Gastroesophageal sphincter (tissue), 3 donors: ENCODE data around the gene CMTM7.

Experiments used
- CTCF ChIP-seq, 4 experiments: fragments of 200-600 bp in 2 of 4; fragments of 450-650 bp in 2 of 4; sonication (generic) in 1 of 4; IDR thresholded peaks; one replicate each; pipeline ENCODE4 v1.5.1; 2017 to 2019; ENCODE audit warnings: antibody characterized with exemption in 4 of 4, mild to moderate bottlenecking in 2 of 4, moderate library complexity in 2 of 4
- EP300 ChIP-seq: sonication (generic); formaldehyde crosslinking; IDR thresholded peaks from one replicate; pipeline ENCODE4 v1.6.1; 2017; ENCODE audit warnings: antibody characterized with exemption, mild to moderate bottlenecking
- POLR2A ChIP-seq, 2 donors: fragments of 450-650 bp; IDR thresholded peaks; one replicate each; pipeline ENCODE4 v1.6.1; 2017; ENCODE audit warnings: antibody characterized with exemption in 2 of 2, mild to moderate bottlenecking in 2 of 2, moderate library complexity in 1 of 2
- POLR2AphosphoS5 ChIP-seq: sonication (generic); formaldehyde crosslinking; IDR thresholded peaks from one replicate; pipeline ENCODE4 v1.6.1; 2017; ENCODE audit warnings: antibody characterized with exemption

DNA sequence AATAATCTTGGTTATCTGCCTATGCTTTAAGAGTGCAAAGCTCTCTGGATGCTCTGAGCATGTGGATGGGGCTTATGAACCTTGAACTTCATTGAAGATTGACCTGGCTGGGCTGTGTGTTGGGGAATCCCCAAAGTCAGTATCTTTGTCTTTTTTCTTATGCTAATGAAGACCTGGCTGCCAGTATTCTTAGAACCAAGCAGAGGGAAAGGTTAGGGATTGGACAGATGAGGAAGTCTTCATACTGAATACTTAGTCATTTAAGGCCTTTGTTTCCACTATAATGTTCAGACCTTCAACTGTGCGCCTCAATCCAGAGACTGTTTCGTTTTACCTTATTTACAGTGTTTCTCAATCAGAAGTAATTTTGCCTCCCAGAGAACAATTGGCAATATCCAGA lies 42.5 kb upstream of the CMTM7 start:
- TF ChIP-seq POLR2A (IDR thresholded peaks at IDR 0.05) (no peak), CTCF (IDR thresholded peaks at IDR 0.05) (no peak), POLR2AphosphoS5 (no peak), EP300 (no peak)
